NCI-H128 (cell line): Measurements from ENCODE around the gene DSG3.
"Not testable (repeated sequence)": the region's sequence is repeated elsewhere in the genome, so short reads cannot be mapped to it uniquely, and the experiment has no call there.

Experiments used
- DNase-seq: peaks from one replicate; lab custom pipeline; 2025; ENCODE audit not compliant: unreplicated experiment; lab: John Stamatoyannopoulos, UW

DSG3 gene

GRCh38 chr18:31490833-31491232, 43.3 kb downstream of the DSG3 start:
- DNase-seq: no peak

- no peak for DNase-seq
These were observed 44.0 kb downstream of the DSG3 start for GRCh38 chr18:31491586-31491985.

GRCh38 chr18:31492671-31493070, 45.1 kb downstream of the DSG3 start:
- DNase-seq: no peak

GRCh38 chr18:31493171-31493570, 45.6 kb downstream of the DSG3 start:
- no peak for DNase-seq

- no peak for DNase-seq
These were observed 46.4 kb downstream of the DSG3 start for GRCh38 chr18:31493941-31494340.

- not testable (repeated sequence) for DNase-seq
These were observed 47.2 kb downstream of the DSG3 start for GRCh38 chr18:31494705-31495244.

- DNase-seq: no peak
These were observed 49.9 kb downstream of the DSG3 start for GRCh38 chr18:31497404-31497835.

- DNase-seq: no peak
These were observed 50.5 kb downstream of the DSG3 start, which contains the start of gene DSG2 for GRCh38 chr18:31497836-31498573. TSS of gene DSG2 (plus strand) at chr18:31498177. CDS start at chr18:31498252, 75 bp downstream.

GRCh38 chr18:31498574-31499524, 51.3 kb downstream of the DSG3 start:
- no peak for DNase-seq

- DNase-seq: no peak
These were observed 52.6 kb downstream of the DSG3 start for GRCh38 chr18:31500051-31500688.

- no peak for DNase-seq
These were observed 55.5 kb downstream of the DSG3 start for GRCh38 chr18:31503011-31503410.

GRCh38 chr18:31504455-31505147, 57.1 kb downstream of the DSG3 start:
- DNase-seq: no peak

- DNase-seq: no peak
These were observed 57.6 kb downstream of the DSG3 start for GRCh38 chr18:31505156-31505555.

GRCh38 chr18:31506024-31506742, 58.6 kb downstream of the DSG3 start:
- DNase-seq: no peak

- not testable (repeated sequence) for DNase-seq
These were observed 59.6 kb downstream of the DSG3 start for GRCh38 chr18:31507124-31507523.

GRCh38 chr18:31508781-31509180, 61.2 kb downstream of the DSG3 start:
- DNase-seq: no peak

- no peak for DNase-seq
These were observed 62.0 kb downstream of the DSG3 start for GRCh38 chr18:31509571-31509970.

- no peak for DNase-seq
These were observed 62.8 kb downstream of the DSG3 start for GRCh38 chr18:31510319-31510718.

- no peak for DNase-seq
These were observed 63.6 kb downstream of the DSG3 start for GRCh38 chr18:31511098-31511497.

- no peak for DNase-seq
These were observed 64.7 kb downstream of the DSG3 start for GRCh38 chr18:31512203-31512764.
